Activated CD4-positive, alpha-beta T cell treated with anti-CD3 and anti-CD28 coated beads, Interleukin-2, Interleukin-6, amounts not matched to agents 100 ng/mL and 50 ng/mL, durations not matched to agents 16 hours and 8 hours (primary cell): ENCODE measurements around the gene TEX54.

Experiments used
- DNase-seq: peaks from one replicate; pipeline ENCODE4 v3.0.0-alpha.2; 2020

TEX54 gene

DNA sequence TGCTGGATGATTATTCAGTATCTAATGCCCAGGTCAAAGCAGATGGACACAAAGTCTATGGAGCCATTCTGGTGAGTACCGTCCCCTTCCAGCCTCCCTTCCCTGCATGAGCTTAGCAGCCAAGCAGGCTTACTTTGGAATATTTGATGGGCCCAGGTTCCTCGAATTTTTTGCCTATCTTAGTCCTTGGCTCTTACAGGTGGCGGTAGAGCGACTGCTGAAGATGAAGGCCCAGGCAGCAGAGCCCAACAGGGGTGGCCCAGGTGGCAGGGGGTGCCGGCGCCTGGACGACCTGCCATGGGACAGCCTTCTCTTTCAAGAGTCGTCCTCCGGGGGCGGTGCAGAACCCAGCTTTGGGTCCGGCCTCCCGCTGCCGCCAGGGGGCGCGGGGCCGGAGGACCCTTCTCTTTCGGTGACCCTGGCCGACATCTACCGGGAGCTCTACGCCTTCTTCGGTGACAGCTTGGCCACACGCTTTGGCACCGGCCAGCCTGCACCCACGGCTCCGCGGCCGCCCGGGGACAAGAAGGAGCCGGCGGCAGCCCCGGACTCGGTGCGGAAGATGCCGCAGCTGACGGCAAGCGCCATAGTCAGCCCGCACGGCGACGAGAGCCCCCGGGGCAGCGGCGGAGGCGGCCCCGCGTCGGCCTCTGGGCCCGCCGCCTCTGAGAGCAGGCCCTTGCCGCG, 46.2 kb downstream of the TEX54 start:
- DNase-seq = peak; percentile 92

DNA sequence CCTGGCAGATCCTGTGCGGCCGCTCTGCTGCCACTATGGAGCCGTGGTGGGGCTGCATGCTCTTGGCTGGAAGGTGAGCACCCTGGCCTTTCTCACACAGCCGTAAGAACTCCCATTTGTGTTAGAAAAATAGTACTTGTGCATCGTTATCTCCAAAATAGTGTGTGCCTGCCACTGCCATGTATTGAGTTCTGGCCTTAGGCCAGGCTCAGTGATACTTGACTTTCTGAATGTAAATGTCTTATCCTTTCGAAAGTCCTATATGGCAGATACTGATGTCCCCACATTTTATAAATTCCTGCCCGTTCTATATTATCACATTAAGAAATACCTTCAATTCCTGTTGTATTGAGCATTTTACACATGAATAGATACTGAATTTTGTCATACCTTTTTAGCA, 49.9 kb downstream of the TEX54 start:
- DNase-seq = no peak
